Left lobe of liver (tissue), 2 donors: Measurements from ENCODE around the gene NPL. TPM values are rescaled to one million over a fixed set of nuclear protein-coding genes. Genes with fewer than 3 reads are reported as not detected.

Experiments used
- ATAC-seq: fragments of 200-7000 bp; cut with Tn5 transposase; one replicate; pipeline ENCODE4 v1.9.1; 2020; ENCODE audit warnings: mild to moderate bottlenecking, moderate library complexity
- DNase-seq: peaks from one replicate; pipeline ENCODE4 v3.0.0-alpha.2; 2020; ENCODE audit warnings: low spot score
- total RNA-seq: library from RNA; stranded (reverse); gene quantifications from one replicate; pipeline ENCODE4 v1.2.1, GENCODE V29; 2021
- donor health status: DM: no; HTN: no; CAD: no; lungs with moderate emphysema.
- donor health status: DM: no; HTN: yes; CAD: no.

Gene NPL
- total RNA-seq: 15.0 TPM

DNA sequence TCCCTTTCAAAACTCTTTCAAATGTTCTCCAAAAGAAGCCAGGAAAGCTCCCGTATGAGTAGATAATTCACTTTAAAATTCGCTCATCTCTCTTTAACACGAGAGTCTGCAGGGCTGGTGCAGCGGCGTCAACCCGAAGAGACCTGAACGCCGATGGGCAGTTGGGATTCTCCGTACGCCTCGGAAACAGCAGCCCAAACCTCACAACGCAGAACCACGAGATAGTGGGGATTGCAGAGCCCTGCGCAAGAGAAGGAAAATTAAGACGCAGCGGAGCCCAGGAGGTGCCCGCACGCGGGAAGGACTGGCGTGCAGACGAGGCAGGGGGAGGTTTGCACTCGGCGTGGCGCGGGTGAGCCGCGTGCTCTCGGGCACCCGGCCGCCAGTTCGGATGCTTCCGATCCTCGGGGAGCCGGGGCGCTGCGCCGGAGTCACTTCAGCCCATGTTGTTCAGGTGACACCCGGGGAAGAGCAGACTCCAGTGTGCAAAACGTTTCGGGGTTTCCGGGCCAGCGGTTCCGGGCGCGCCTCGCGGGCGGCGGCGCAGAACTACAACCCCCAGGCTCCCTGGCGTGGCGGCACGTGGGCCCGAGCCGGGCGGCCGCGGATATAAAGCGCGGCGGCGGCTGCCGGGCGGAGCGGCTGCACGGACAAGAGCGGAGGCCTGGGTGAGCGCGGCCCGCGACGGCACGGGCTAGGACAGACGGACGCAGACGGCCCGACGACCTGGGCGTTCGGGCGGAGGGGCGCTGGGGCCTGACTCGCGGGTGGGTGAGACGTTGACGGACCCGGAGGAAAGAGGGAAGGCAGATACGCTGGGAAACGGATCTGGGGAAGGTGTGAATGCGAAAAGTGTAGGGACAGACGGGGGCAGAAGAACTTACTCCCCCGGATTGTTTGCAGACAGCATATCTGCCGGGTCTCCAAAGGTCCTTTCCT, at the start of gene NPL:
Gene NPL (plus strand): TSS at position 636 of the 939 bp plus-strand sequence. CDS start 4,599 bp downstream, outside the sequence.
- DNase-seq (peak; percentile 91), ATAC-seq (peak; percentile 94)

- no peak for DNase-seq
- ATAC-seq: no peak
Observed at GRCh38 chr1:182740120-182740519, 49.5 kb upstream of the NPL start.

DNA sequence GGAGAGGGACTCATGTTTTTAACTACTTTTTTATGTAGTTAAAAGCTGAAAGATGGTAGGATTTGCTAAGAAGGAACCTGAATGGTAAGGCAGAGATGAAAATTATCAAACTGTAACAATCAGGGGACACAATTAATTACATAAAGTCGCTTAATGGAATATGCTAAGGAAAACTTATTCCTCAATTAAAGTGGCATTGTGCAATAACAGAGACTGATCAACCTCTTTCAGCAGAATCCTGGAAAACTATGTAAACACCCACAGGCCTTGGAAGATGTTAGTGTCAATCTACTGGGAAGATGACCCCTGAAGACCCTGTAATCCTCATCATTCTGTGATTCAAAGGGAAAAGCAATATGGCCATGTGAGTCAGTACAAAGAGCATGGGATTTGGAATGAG, 46.8 kb upstream of the NPL start:
- no peak for DNase-seq
- ATAC-seq: no peak

GRCh38 chr1:182752077-182752988, 37.2 kb upstream of the NPL start:
- DNase-seq (no peak), ATAC-seq (no peak)

- no peak for ATAC-seq
- DNase-seq: no peak
Observed at GRCh38 chr1:182754087-182754486, 35.5 kb upstream of the NPL start.

- ATAC-seq: no peak
Observed at GRCh38 chr1:182754543-182755314, 34.8 kb upstream of the NPL start.

DNA sequence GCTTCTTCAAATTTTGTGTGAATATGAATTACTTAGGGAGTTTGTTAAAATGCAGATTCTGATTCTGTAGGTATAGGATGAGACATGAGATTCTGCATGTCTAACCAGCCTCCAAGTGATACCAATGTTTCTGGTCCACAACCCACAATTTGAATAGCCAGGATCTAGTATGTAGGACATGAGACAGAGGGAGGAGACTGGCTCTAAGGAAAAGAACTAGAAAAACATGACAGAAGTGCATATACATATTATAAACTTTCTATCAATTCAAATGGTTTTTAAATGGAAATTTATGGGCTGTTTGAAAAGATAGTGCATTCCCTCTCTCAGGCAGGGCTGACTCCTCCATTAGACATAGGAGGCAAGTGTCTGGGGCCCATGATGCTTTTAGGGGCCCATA, 33.9 kb upstream of the NPL start:
- no peak for DNase-seq
- ATAC-seq: no peak

More at GRCh38 chr1:182754543-182755314, 34.8 kb upstream of the NPL start:
- no peak for DNase-seq

DNA sequence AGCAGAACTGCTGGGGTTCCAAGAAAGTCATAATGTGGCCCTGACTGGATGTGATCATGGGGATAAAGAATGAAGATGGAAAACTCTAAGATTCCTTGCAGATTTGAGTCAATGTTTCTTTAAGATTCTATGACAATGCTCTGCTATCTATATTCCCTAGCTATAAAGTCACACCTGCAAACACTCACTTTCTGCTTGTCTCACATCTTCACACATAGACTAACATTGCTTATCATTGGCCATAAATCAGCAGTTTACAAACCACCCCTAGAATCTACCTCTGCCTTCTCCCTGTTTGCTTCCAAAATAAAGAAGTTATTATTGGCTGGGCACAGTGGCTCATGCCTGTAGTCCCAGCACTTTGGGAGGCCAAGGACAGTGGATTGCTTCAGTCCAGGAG, 33.1 kb upstream of the NPL start:
- DNase-seq (no peak), ATAC-seq (no peak)

DNA sequence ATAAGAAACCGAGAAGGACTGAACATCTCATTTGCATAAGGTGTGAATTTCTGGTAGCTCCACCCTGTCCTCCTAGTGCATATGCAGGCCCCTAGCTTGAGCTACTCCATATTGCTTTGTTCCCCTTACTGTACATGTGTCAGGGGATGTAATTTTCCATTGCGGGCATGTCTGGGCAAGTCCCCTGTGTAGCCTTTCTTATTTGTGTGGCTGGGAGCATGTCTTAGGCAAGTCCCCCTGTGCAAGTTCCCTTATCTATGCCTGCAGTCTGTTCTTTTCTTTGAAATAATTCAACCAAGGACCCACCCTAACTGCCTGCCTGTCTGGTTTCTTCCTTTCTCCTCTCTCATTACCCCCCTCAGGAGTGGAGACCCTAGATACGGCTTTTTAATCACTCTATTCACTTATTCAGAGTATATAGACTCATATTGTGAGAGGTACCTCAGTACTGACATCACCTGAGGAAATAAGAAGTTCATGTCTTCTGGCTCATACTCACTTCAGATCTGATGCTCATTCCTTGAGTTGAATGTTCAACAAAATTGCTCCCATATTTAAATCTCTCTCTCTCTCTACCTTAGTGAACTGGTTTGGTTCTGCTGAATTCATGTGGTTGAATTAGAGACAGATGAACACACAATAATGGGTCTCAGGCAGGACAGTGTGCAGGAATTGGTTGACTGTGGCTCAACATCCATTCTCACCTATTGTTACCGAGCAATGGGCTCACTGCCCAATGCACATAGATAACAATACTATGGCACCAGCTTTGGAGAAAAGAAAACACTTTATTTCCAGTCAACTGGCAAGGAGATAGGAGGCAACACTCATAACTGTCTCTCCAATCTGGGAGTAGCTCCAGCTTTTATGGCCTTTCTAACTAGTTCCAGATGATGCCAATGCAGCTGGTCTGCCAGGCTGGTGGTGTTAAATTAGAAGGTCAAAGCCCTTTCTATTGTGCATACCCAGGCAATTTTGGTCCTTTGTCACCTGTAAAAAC, 27.9 kb upstream of the NPL start:
- DNase-seq (no peak), ATAC-seq (no peak)

- ATAC-seq: no peak
- no peak for DNase-seq
Observed at GRCh38 chr1:182762536-182762935, 27.0 kb upstream of the NPL start.

GRCh38 chr1:182764029-182764727, 25.4 kb upstream of the NPL start:
- ATAC-seq: no peak

DNA sequence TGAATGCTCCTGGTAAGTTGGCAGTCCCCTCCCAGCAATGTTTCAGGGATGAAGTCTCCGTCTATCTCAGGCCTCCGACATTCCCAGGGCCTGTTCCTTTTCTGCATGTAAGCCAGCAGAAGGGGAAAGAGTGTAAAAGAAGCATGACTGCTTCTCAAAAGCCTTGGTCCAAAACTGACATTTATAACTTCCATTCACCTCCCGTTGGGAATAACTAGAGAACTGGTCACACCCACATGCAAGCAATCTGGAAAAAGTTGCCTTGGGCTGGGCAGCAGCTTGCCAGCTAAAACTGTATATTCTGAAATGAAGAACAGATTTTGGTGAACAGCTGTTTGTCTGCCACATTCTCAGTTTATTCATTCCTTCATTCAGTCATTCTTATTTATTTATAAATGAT, 24.2 kb upstream of the NPL start:
- ATAC-seq (no peak), DNase-seq (no peak)

More at GRCh38 chr1:182764029-182764727, 25.4 kb upstream of the NPL start:
- DNase-seq: no peak

DNA sequence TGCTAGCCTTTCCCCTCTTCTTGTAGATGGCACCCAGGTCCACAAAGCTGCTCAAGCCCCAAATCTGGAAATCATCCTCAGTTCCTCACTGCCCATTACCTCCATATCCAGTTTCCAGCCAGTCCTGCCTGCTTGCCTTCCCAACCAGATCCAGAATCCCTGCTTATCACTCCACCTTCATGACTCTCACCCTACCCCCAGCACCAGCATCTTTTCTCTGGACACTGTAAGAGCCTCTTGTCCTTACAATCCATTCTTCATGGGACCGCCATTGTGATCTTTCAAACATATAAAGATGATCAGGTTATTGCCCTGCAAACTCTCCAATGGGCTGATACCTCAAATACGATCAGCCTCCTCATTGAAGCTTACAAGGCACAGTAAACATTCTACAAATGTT, 23.5 kb upstream of the NPL start:
- ATAC-seq (no peak), DNase-seq (no peak)

DNA sequence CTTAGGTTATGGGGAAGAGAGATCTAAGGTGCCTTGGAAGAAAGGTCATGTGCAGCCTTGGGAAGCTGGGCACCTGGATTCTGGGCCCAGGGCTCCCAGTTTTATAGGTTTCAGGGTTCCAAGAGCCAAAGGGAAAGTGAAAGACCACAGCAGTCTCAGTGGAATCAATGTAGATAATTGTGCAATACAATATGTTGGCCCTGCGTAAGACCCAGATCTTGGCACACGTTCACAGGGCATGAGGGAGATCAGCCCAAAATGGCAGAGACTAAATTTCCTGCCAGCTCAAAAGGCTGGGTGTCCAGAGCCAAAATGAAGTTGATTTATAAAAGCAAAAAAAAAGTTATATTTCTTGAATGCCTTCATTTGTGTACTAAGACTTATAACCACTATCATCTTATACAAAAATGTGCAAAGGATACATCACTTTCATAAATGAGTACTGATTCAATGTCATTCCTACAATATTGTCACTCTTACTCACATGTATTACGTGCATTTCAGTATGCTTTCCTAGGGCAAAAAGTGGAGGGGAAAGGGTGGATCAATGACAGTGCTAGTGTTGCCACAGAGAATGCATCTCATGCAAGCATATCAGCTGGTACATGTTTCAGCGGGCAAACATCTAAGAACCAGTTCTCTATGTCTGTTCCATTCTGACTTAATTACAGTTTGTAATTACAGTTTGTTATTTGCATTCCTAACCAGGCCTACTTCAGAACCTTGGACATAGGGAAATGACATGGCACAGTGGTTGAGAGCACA, 22.5 kb upstream of the NPL start:
- DNase-seq (peak; percentile 52), ATAC-seq (peak; percentile 80)

DNA sequence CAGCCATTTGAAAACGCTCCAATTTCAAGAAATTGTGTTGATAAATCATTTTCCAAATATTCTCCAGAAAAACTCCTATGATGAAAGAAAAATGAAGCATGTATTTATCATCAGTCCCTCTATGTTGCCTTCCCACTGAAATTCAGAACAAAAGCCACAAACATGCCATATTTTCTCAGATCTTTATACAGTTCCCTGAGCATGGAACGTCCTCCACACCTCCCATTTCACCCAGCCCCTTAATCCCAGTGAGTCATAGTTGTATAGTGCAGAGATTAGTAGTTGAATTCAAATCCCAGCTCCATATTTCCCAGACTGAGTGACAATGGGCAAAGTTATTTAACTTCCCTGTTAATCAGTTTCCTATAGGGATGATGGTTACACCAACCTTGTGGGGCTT, 20.6 kb upstream of the NPL start:
- ATAC-seq: no peak
- DNase-seq: no peak

- no peak for DNase-seq
- peak; percentile 40 for ATAC-seq
Observed at GRCh38 chr1:182770232-182770631, 19.3 kb upstream of the NPL start.

- ATAC-seq (no peak), DNase-seq (no peak)
Observed at GRCh38 chr1:182771187-182771984, 18.2 kb upstream of the NPL start.
